ENCODE results near the gene CPSF6.
"Not testable (repeated sequence)": the region's sequence is repeated elsewhere in the genome, so short reads cannot be mapped to it uniquely, and the experiment has no call there.

CPSF6 gene, protein sequence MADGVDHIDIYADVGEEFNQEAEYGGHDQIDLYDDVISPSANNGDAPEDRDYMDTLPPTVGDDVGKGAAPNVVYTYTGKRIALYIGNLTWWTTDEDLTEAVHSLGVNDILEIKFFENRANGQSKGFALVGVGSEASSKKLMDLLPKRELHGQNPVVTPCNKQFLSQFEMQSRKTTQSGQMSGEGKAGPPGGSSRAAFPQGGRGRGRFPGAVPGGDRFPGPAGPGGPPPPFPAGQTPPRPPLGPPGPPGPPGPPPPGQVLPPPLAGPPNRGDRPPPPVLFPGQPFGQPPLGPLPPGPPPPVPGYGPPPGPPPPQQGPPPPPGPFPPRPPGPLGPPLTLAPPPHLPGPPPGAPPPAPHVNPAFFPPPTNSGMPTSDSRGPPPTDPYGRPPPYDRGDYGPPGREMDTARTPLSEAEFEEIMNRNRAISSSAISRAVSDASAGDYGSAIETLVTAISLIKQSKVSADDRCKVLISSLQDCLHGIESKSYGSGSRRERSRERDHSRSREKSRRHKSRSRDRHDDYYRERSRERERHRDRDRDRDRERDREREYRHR

GRCh38 chr12:69239352-69239921 is at the start of gene CPSF6:
CPSF6 (plus strand) TSS chr12:69239569; CDS start chr12:69239647, 78 bp downstream.
- DNase-seq, result peak; percentile 98

DNA sequence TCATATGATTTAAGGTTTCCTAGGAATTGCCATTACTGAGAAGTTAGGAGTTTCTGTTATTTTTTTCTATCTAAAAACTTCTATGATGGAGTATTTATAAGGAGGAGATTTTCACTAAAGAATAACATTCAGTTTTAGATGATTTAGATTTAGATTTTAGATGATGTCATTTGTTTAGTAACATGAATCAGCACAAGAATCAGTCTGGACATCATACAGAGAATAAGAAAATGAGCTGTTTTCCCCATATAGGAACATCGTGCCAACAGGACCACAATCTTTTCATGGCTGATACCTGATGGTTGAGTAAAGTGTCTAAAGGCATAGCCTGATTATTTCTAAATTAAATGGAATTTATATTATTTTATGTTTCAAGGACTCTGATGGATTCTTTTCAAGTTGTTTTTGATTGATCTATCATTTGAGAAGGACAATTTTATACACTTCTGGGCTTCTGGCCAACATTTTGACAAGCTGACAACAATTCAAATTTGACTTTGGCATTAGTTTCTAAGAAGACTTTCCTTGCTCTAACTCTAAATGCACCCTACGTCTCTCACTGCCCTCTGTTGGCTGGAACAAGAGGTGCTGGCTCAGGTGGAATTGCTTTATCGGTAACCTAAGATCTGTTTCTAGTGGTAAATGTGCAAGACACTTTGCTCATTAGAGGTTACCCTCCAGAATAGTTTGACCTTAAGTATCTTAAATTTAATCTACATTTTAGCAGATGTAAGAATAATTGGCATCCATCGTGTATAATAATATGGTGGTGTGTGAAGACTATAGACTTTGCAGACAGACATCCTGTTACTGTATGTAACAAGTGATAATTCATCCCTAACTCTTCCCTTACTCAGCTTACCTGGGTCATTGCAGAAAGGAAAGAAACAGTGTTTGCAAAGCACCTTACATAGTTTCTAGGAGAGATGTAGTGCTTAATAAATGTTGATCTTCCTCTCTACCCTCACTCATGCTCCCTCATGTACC is 42.8 kb upstream of the CPSF6 start:
- DNase-seq, result no peak

- not testable (repeated sequence) for DNase-seq
Measured at GRCh38 chr12:69199976-69200375, 39.4 kb upstream of the CPSF6 start.

DNA sequence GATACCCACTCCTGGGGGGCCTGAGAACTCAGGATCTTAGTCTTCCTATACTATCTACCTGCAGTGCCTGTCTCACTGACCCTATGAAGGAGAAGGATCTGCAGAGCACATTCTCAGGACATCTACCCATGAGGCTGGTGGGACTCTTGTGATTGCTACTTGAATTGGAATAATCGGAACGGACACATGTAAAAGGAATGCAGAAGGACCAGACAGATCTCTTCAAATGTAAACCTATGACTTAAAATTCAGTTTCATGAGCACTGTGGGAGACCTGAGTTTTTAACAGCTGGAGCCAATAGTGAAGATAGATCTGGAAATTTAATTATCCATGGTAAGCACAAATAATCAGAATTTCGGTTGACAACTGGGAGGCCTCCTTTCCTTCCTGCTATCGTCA is 35.2 kb upstream of the CPSF6 start:
- DNase-seq, result no peak

DNA sequence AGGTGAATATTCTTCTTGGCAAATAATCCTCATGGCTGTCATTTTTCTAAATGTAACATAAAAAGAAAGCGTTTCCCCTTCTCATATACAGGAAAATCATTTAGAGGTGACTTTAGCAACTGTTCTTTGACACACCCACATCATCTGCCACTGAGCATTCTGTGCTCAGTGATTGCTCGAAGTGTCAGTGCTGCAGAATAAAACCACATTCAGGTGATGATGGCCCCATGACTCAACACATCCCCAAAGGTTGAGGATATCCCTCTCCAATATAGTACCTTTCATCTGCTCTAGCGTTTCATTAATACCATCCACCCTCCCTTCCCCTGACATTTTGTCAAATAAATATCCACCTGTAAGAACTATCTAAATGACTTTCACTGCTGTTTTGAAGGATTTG is 28.7 kb upstream of the CPSF6 start:
- DNase-seq, result no peak

GRCh38 chr12:69211160-69211559 is 28.2 kb upstream of the CPSF6 start:
- no peak for DNase-seq

- no peak for DNase-seq
Measured at GRCh38 chr12:69214169-69214568, 25.2 kb upstream of the CPSF6 start.

DNA sequence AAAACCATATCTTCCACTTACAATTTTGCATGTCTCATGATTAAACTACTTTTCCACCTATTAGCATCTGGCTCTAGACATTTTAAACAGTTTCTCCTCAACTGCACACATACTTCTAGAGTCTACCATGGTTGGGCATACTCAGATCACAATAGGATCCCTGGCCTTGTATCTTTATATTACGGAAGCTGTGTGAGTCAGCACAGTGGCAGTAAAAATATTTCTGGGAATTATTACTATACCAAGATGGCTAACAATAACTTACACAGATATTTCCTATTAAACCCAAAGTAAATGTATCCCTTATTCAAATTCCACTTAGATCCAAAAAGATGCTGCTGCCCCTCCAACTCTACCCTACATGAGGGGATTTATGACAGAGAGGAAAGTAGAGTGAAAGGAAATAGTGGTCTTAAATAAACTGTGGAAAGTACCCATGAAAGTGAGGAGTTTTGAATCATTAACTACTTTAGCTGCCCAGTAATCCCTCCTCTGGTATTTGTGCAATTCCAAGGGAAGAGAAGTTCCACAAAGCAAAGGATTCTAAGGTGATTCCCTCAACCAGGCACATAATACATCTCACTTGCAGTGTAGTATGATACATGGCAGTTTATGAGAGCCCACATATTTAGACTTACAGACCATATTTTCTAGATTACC is 14.0 kb upstream of the CPSF6 start:
- DNase-seq, result no peak

DNA sequence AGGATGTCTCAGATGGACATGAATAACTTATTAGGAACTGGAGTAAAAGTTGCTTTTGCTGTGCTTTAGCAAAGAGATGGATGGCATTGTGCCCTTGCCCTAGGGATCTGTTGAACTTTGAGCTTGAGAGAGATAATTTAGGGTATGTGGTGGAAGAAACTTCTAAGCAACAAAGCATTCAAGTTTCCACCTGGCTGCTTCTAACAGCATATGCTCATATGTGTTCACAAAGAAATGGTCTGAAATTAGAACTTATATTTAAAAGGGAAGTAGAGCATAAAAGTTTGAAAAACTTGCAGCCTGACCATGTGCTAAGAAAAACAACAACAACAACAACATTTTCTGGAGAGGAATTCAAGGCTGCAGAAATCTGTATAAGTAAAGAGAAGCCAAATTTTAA is 7.9 kb upstream of the CPSF6 start:
- no peak for DNase-seq

GRCh38 chr12:69238589-69239351 is 599 bp upstream of the CPSF6 start:
- DNase-seq, result no peak

DNA sequence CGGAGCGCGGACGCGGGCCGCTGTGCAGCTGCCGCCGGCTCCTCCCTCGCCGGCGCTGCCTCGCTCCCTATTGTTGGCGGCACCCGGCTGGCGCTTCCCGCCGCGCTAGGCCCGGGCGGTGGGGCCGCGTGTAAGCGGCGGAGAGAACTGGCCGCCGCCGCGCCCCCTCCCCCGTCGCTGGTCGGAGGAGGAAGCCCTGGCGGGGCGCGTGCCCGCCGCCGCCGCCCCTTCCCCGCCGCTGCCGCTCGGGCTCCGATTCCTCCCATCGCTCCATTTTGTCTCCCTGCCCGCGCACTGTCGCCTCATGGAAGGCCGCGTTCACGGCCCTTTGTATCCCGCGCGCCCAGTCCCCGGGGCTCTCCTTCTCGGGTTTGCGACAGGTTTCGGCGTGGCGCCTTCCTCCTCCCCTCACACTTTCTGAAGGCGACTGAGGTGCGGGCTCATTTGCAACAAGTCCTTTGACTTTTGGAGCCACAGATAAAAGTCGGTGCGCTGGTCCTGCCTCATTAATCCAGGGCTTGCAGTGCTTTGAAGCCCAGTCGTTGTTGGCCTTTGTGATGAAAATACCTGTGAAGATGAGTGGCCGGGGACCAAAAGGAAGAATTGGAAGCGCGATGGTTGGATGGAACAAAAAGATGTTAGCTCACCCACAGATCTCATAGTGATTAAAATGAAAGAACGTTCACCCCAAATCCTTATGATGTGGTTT is 707 bp downstream of the CPSF6 start:
- peak; percentile 61 for DNase-seq

GRCh38 chr12:69240631-69240995 is 1.2 kb downstream of the CPSF6 start:
- peak; percentile 56 for DNase-seq

DNA sequence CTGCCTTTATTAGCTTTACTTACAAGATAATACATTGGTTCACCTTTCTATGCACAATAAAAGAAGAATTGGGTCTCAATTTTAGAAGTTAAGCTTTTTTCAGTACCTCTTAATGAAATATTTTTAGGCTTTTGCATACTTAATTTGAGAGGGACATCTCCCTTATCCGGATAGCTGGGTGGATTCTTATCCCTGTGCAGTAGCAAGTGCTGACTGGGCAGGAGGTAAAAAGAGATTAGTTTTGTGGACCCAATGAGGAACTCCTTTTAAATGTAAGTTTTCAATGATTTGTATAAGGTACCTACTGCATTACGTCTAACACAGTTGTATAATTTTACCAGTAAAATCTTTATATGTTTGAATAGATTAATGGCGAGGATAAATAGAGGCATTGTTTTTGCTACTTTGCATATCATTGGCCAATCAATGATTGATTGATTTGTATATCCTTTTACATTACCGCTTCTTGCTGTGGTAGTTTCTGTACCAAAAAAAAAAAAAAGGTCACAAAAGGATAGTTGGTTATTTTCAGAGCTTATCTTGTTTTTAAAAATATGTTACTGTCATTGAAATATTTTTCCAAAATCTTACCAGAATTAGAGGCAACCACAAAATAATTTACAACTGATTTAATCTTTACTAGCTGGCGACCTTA is 2.2 kb downstream of the CPSF6 start:
- DNase-seq, result no peak

DNA sequence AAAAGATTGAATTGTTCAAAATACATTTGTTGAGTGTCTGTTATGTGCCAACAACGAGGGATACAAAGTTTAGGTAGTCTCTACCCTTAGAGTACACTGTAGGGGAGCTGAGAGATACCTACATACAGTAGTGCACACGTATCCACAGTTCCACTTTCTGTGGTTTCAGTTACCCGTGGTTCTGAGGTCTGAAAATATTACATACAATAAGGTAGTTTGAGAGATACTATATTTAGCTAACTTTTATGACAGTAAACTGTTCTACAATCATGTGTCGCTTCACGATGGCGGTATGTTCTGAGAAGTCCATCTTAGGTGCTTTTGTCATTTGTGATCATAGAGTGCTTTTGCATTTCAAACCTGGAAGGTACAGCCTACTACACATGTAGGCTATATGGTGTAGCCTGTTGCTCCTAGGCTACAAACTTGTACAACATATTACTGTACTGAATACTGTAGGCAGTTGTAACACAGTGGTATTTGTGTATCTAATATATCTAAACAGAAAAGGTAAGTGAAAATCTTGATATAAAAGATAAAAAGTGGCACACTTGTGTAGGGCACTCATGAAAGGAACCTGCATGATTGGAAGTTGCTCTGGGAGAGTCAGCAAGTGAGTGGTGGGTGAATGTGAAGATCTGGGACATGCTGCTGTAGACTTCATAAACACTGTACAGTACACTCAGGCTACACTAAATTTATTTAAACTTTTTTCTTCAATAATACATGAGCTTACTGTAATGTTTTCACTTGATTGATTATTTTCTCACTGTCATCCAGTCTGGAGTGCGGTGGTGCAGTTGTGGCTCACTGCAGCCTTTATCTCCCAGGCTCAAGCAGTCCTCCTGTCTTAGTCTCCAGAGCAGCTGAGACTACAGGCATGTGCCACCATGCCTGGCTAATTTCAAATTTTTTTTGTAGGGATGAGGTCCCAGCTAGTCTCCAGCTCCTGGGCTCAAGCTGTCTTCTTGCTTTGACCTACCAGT is 4.0 kb downstream of the CPSF6 start:
- no peak for DNase-seq

GRCh38 chr12:69247268-69248018 is 8.1 kb downstream of the CPSF6 start:
- DNase-seq, result no peak

DNA sequence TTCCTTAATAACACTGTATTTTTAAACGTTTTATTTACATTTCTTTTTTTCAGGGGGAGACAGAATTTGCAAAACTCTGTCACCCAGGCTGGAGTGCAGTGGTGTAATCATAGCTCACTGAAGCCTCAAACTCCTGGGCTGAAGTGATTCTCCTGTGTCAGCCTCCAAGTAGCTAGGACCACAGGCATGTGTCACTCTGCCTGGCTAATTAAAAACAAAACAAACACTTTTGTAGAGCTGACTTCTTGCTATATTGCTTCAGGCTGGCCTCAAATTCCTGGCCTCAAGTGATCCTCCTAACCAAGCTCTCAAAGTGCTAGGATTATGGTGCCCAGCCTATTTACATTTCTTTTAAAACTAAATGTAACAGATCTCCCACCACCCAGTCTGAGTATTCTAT is 12.7 kb downstream of the CPSF6 start:
- DNase-seq, result no peak

DNA sequence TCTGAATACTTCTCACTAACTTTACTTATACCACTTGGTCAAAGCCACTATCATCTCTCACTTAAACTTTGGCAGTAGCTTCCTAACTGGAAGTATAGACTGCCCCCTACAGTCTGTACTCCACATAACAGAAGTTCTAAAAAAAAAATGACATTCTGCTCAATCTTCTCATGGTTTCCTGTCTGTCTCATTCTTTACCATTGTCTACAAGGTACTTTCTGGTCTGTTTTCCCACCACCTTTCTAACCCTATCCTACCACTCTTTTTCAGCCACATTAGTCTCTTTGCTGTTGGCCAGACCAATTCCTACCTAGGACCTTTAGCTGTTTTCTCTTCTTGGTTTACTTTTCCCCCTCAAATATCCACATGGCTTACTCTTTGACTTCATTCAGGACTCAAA is 14.7 kb downstream of the CPSF6 start:
- DNase-seq, result no peak

DNA sequence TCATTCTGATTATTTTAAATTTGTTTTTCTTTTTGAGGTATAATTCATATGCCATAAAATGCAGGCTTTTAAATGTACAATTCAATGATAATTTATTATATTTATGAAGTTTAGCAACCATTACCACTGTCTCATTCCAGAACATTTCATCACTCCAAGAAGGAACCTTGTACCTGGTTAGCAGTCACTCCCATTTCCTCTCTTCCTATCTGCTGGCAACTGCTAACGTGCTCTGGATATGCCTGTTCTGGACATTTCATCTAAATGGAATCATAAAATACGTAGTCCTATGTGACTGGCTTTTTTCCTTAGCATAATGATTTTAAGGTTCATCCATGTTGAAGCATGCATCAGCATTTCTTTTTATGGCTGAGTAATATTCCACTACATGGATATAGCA is 15.5 kb downstream of the CPSF6 start:
- no peak for DNase-seq

- no peak for DNase-seq
Measured at GRCh38 chr12:69258655-69259054, 19.3 kb downstream of the CPSF6 start.
